Motor neuron (in vitro differentiated cells): ENCODE results near the gene ORAI1. TPM values are rescaled to one million over a fixed set of nuclear protein-coding genes. Genes with fewer than 3 reads are reported as not detected.

ENCODE experiments used
- ATAC-seq, 8 experiments: fragments of 200-7000 bp; cut with Tn5 transposase; replicated peaks in 6 of 8; 2 replicates each; pipeline ENCODE4 v1.8.0; 2021; ENCODE audit warnings: mild to moderate bottlenecking in 8 of 8, moderate library complexity in 8 of 8
- H3K27ac ChIP-seq, 2 donors: fragments of 250-450 bp; sonication (Bioruptor Pico); 2 replicates each; pipeline ENCODE4 v1.9.0; 2021; ENCODE audit warnings: antibody characterized with exemption in 2 of 2, mild to moderate bottlenecking in 2 of 2, moderate library complexity in 1 of 2
- H3K4me1 ChIP-seq, 2 donors: fragments of 250-450 bp; sonication (Bioruptor Pico); replicated peaks in 1 of 2; 2 replicates each; pipeline ENCODE4 v1.6.1; 2021; ENCODE audit warnings: antibody characterized with exemption in 2 of 2, mild to moderate bottlenecking in 2 of 2, moderate library complexity in 1 of 2
- H3K4me3 ChIP-seq, 5 donors: fragments of 250-450 bp; sonication (Bioruptor Pico); 2 replicates each; pipeline ENCODE4 v1.9.0; 2021; ENCODE audit warnings: antibody characterized with exemption in 5 of 5, mild to moderate bottlenecking in 5 of 5, moderate library complexity in 4 of 5
- WGBS, 10 experiments: fragments of 450-650 bp; shearing (Covaris generic); methylation state at CpG; one replicate each; pipeline ENCODE4 v1.0.0; 2022; 5-methylcytosine and 5-hydroxymethylcytosine counted together
- in situ Hi-C, 9 experiments: fragments of 400-800 bp; cut with MboI; loops; one replicate each; pipeline ENCODE4 v1.15.0; 2021; ENCODE audit warnings: low sequenced_read_pairs in 9 of 9, low pct_unique_long_range_greater_than_20kb in 2 of 9; ENCODE audit not compliant: unreplicated experiment in 9 of 9
- total RNA-seq, 8 experiments: library from RNA; unstranded; fragments of 300-600 nt; gene quantifications; 2 replicates each; pipeline versions ENCODE4 v1.2.3 to v1.2.4, GENCODE V29; 2022

ORAI1 gene
- 10 to 100 TPM in 3 of 8 experiments, 1 to 10 TPM in 5; 2.3 to 17.7 (median 4.6) TPM for total RNA-seq

GRCh38 chr12:121626087-121626852, at the start of gene ORAI1:
Gene ORAI1 (plus strand): TSS chr12:121626530.
- in situ Hi-C loops: no loop called here
- 0 to 100% methylated on average over 1 of the region's 92 CpGs; no CpG with 5 or more reads in 8 of the 10 experiments for WGBS, 10 experiments
- peak within 1 kb of the TSS; percentile 58 to 72 for H3K27ac ChIP-seq
- peak; percentile 69 to 89 (median 82) for ATAC-seq
- H3K4me3 ChIP-seq: peak within 1 kb of the TSS; percentile 49 to 65 (median 53)
- H3K4me1 ChIP-seq: peaks cover 2 to 13% of the 10 kb centered on the region in 2 donors

- peak in 3 of 8 experiments; percentile 52 to 66 (median 56) for ATAC-seq
- H3K4me3 ChIP-seq: peak overlapping the region in 1 of 5 donors; percentile 4
- 0 to 25% (median 4%) methylated on average over 1 to 3 of the region's 4 CpGs; no CpG with 5 or more reads in 5 of the 10 experiments for WGBS, 10 experiments
- in situ Hi-C loops: no loop called here
- H3K27ac ChIP-seq: no peak overlapping the region
- peaks cover 35% of the 10 kb centered on the region in 2 donors for H3K4me1 ChIP-seq
Observed at GRCh38 chr12:121576851-121577391, 49.4 kb upstream of the ORAI1 start.

GRCh38 chr12:121577443-121578180, 48.7 kb upstream of the ORAI1 start:
- 0 to 64% (median 15%) methylated on average over 2 to 5 of the region's 10 CpGs; no CpG with 5 or more reads in 3 of the 10 experiments for WGBS, 10 experiments
- in situ Hi-C loops: no loop called here
- H3K4me3 ChIP-seq: peak overlapping the region in 4 of 5 donors; percentile 53 to 70 (median 62)
- peak in 3 of 8 experiments; percentile 4 to 8 (median 4) for ATAC-seq
- no peak overlapping the region for H3K27ac ChIP-seq
- H3K4me1 ChIP-seq: peaks cover 42% of the 10 kb centered on the region in 2 donors

GRCh38 chr12:121578230-121579189, 47.8 kb upstream of the ORAI1 start:
- in situ Hi-C loops: no loop called here
- H3K4me3 ChIP-seq: peak overlapping the region; percentile 53 to 70 (median 63)
- peaks cover 44 to 46% of the 10 kb centered on the region in 2 donors for H3K4me1 ChIP-seq
- peak overlapping the region in 1 of 2 donors; percentile 53 for H3K27ac ChIP-seq
- 0 to 5% (median 3%) methylated on average over 1 to 11 of the region's 77 CpGs; no CpG with 5 or more reads in 7 of the 10 experiments for WGBS, 10 experiments
- peak in 6 of 8 experiments; percentile 2 to 36 (median 18) for ATAC-seq

- in situ Hi-C loops: no loop called here
- Histone ChIP-seq H3K27ac (peak overlapping the region in 1 of 2 donors; percentile 53), H3K4me1 (peaks cover 44 to 46% of the 10 kb centered on the region in 2 donors), H3K4me3 (peak overlapping the region; percentile 53 to 70 (median 63))
- WGBS, 10 experiments: 0% methylated on average over 2 of the region's 53 CpGs; no CpG with 5 or more reads in 9 of the 10 experiments
- ATAC-seq: peak in 3 of 8 experiments; percentile 8 to 22 (median 14)
Observed at GRCh38 chr12:121579190-121579791, 47.0 kb upstream of the ORAI1 start.

GRCh38 chr12:121579981-121580868, 46.1 kb upstream of the ORAI1 start:
- 0% methylated on average over 2 to 9 of the region's 54 CpGs; no CpG with 5 or more reads in 1 of the 10 experiments for whole genome bisulfite sequencing, 10 experiments
- Histone ChIP-seq H3K27ac (peak overlapping the region; percentile 33 to 51), H3K4me3 (peak overlapping the region; percentile 53 to 70 (median 63)), H3K4me1 (peaks cover 44 to 46% of the 10 kb centered on the region in 2 donors)
- in situ Hi-C loops: no loop called here
- ATAC-seq: peak; percentile 9 to 71 (median 66)

- in situ Hi-C loops: no loop called here
- peak within 1 kb of the TSS; percentile 33 to 51 for H3K27ac ChIP-seq
- peaks cover 41% of the 10 kb centered on the region in 2 donors for H3K4me1 ChIP-seq
- peak in 7 of 8 experiments; percentile 5 to 45 (median 31) for ATAC-seq
- WGBS, 10 experiments: 0 to 71% (median 5%) methylated on average over 1 to 10 of the region's 23 CpGs
- H3K4me3 ChIP-seq: peak within 1 kb of the TSS; percentile 53 to 70 (median 63)
Observed at GRCh38 chr12:121580959-121581685, 45.2 kb upstream of the ORAI1 start, which contains the start of gene KDM2B. Gene KDM2B (minus strand): TSS chr12:121581023. CDS start chr12:121580911, 112 bp downstream.

GRCh38 chr12:121581686-121582429, 44.5 kb upstream of the ORAI1 start:
- WGBS, 10 experiments: 1 to 33% (median 11%) methylated on average over 3 to 15 of the region's 17 CpGs; no CpG with 5 or more reads in 1 of the 10 experiments
- peak overlapping the region in 1 of 2 donors; percentile 11 for H3K27ac ChIP-seq
- ATAC-seq: peak; percentile 1 to 49 (median 42)

GRCh38 chr12:121582583-121583333, 43.6 kb upstream of the ORAI1 start:
- H3K4me1 ChIP-seq: peaks cover 24% of the 10 kb centered on the region in 2 donors
- 0 to 100% (median 16%) methylated on average over 3 to 11 of the region's 13 CpGs for WGBS, 10 experiments
- ATAC-seq: no peak
- peak overlapping the region in 4 of 5 donors; percentile 53 to 68 (median 62) for H3K4me3 ChIP-seq
- in situ Hi-C loops: no loop called here
- no peak overlapping the region for H3K27ac ChIP-seq

More at GRCh38 chr12:121581686-121582429, 44.5 kb upstream of the ORAI1 start:
- in situ Hi-C loops: no loop called here
- Histone ChIP-seq H3K4me1 (peaks cover 33% of the 10 kb centered on the region in 2 donors), H3K4me3 (peak overlapping the region; percentile 53 to 70 (median 63))
